ENCODE results near the gene MGARP.

- TF ChIP-seq CTCF (tag by site-specific recombination; IDR thresholded peaks at IDR 0.05): no peak
- no peak for TF ChIP-seq MZF1 (tag by site-specific recombination; IDR thresholded peaks at IDR 0.05; ENCODE audit: borderline replicate concordance)
- no peak for TF ChIP-seq ZBTB10 (tag by site-specific recombination; IDR thresholded peaks at IDR 0.05)
- no peak for TF ChIP-seq ZNF654 (tag by site-specific recombination; IDR thresholded peaks at IDR 0.05; ENCODE audit: low read depth)
- TF ChIP-seq ZNF777 (tag by site-specific recombination; IDR thresholded peaks at IDR 0.05; ENCODE audit: borderline replicate concordance): no peak
- TF ChIP-seq MEIS1 (CRISPR knock-in tag; IDR thresholded peaks at IDR 0.05; ENCODE audit: borderline replicate concordance): no peak
- TF ChIP-seq RBAK (tag by site-specific recombination; IDR thresholded peaks at IDR 0.05): no peak
- TF ChIP-seq ZBTB7A (tag by site-specific recombination; IDR thresholded peaks at IDR 0.05; ENCODE audit: low read depth): no peak
- no peak for TF ChIP-seq ZNF221 (tag by site-specific recombination; IDR thresholded peaks at IDR 0.05; ENCODE audit: borderline replicate concordance)
These were observed 32.8 kb downstream of the MGARP start for GRCh38 chr4:139247241-139247640.

All from HEK293 (cell line).